ENCODE results near the gene SLC22A5.

SLC22A5 gene

DNA sequence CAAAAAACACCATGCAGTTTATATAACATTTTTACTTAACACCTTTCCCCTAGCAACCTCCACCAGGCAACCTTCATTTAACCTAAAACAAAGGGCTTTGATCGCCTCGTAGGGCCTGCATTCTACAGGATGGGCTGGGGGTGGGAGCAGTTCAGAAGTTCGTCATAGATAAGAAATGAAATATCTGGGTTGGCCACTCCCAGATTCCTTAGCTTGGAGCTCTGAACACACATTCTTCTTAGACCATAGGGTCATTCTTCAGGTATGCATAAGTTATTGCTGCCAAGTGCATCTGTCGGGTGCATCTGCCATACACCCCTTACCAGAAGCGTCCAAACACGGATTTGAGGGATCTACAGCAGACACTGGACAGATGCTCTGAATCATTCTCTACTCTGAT is 4.3 kb upstream of the SLC22A5 start:
- no peak for DNase-seq (ENCODE audit: low spot score)

DNA sequence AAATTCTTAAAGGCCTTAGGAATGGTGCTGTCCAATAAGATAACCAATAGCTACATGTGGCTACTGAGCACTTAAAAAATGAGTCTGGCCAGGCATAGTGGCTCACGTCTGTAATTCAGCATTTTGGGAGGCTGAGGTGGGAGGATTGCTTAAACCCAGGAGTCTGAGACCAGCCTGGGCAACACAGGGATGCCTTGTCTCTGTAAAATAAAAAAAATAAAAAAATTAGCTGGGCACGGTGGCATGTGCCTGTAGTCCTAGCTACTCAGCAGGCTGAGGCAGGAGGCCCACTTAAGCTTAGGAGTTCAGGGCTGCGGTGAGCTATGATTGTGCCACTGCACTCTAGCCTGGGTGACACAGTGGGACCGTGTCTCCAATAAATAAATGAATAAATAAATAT is 1.3 kb upstream of the SLC22A5 start:
- DNase-seq (ENCODE audit: low spot score), result no peak

DNA sequence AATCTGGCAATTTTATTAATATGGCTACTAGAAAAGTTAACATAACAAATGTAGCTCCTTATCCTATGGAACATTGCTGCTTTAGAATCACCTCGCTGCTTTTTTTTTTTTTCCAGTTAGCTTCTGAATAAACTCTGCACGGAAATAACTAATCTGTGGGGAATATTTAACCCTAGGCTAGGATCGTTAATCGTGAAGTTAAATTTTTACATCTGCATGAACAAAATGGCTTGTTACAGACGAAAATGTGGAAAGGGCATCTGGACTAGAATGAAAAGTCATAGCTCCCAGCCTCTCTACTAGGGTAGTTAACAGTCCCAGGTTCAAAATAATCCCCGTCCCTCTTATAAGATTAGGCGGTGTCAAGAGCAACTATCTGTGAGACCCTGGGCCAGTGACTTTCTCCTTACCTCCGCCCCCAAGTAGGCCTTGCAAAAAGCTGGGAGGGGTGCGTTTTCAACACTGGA is 470 bp upstream of the SLC22A5 start:
- DNase-seq (ENCODE audit: low spot score), result no peak

DNA sequence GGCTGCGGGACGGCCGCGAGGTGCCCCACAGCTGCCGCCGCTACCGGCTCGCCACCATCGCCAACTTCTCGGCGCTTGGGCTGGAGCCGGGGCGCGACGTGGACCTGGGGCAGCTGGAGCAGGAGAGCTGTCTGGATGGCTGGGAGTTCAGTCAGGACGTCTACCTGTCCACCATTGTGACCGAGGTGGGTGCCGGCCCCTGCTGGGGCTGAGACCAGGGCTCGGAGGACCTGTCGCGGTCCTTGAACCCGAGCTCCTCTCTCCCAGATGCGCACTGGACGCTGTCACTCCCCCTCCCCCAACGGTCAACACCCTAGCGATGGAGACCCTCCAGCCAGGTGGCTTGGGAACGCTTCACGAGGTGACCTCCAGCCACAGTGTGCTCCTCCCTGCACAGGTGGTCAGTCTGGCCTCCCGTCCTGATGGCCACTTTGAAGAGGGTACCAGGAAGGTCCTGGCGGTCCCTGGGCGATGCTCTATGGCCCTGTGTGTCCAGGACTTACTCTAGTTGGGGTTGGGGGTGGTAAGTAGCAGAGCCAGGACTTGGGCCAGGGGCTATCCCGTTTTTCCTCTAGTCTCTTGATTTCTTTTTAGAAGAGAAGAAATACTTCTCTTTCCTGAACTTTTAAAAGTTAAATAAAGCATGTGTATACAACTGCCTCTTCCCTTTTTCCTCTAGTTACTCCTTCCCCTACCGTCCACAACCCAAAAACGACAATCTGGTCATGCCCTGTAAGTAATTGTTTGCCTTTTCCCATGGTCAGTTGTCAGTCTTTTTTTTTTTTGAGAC is 866 bp downstream of the SLC22A5 start:
- DNase-seq (ENCODE audit: low spot score), result no peak

DNA sequence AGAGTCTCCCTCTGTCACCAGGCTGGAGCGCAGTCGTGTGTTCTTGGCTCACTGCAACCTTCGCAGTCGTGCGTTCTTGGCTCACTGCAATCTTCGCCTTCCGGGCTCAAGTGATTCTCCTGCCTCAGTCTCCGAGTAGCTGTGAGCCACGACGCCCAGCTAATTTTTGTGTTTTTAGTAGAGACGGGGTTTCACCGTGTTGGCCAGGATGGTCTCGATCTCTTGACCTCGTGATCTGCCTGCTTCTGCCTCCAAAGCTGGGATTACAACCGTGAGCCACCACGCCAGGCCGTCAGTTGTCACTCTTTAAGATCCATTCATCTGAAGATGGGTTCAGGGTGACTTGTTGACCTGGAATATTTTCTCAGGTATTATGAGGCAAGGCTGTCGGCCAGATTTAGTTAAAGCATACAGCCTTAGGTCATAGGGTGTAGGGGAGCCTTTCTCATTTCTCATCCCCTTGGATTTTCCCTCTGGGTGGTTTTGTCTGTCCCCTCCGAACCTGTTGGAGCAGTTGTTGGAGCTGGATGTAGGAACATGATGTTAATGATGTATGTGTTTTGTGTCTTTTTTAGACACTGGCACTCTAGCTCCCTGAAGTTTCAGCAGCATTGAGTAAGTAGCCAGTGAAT is 1.6 kb downstream of the SLC22A5 start:
- DNase-seq (ENCODE audit: low spot score), result no peak

DNA sequence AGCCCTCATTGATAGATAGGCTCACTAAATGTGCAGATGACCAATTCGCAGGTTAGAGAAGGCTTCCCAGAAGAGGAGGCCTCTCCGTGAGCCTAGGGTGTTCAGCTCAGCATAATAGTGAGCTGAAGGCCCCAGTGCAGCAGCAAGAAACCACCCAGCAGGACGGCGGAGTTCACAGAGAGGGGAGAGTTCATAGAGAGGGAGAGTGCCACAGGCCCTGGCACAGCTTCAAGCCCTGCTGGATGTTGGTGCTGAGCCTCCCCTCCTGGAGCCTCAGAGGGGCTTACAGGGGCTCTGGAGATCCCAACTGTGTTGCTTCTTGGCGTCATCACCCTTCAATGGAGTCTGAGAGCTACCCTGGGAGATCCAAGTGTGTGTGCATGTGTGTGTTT is 2.1 kb downstream of the SLC22A5 start:
- no peak for DNase-seq (ENCODE audit: low spot score)

DNA sequence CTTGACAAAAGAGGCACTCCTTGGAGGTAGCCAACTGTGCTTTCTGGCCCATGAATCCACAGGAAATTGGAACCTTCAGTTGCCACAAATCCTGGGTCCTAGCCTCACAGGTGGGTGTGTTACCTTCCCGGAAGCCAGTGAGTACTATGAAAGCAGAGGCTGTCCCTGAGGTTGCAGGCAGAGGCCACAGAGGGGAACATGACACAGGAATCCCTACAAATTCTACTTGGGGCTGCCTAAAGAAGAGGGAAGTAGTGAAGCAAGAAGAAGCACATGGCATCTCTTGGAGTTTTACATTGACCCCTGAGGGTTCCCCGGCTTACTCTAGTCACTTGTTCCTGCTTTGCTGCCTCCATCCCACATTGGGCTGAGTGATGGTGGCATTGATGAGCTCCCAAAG is 2.6 kb downstream of the SLC22A5 start:
- DNase-seq (ENCODE audit: low spot score), result no peak

DNA sequence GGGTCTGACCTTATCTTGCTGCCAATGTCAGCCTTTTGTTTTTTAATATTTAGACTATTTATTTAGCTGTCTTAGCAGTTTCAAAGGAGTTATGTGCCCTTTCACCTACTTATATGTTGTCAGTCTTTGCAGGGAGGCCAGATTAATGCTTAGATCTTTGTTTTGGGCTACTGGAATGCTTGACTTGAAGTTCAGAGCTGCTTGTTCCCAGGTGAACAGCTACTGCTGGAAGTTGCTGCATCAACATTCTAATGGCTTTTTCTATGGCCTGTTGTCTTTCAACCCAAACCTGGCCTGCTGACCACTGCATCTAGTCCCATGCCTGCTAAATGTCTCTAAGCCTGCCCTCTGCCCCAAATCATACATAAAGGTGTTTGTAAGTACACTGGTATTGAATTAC is 3.0 kb downstream of the SLC22A5 start:
- no peak for DNase-seq (ENCODE audit: low spot score)

DNA sequence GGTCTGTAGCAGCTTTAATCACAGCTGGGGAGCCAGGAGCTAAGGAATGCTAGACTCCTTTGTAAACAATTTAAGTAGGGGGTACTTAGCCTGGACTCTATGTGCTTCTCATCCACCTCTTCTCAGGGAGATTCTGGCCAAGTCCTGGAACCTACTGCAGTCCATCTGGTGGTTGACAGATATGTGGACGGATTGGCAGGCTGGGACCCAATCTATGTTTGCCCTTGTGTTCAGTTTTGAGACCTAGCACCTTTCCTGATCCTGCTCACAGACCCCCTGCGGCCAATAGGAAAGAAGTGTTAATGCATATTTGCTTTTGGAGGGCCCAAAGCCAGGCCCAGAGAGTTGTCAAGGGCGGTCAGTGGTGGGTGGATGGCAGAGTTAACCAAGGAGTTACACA is 6.4 kb downstream of the SLC22A5 start:
- DNase-seq (ENCODE audit: low spot score), result no peak

DNA sequence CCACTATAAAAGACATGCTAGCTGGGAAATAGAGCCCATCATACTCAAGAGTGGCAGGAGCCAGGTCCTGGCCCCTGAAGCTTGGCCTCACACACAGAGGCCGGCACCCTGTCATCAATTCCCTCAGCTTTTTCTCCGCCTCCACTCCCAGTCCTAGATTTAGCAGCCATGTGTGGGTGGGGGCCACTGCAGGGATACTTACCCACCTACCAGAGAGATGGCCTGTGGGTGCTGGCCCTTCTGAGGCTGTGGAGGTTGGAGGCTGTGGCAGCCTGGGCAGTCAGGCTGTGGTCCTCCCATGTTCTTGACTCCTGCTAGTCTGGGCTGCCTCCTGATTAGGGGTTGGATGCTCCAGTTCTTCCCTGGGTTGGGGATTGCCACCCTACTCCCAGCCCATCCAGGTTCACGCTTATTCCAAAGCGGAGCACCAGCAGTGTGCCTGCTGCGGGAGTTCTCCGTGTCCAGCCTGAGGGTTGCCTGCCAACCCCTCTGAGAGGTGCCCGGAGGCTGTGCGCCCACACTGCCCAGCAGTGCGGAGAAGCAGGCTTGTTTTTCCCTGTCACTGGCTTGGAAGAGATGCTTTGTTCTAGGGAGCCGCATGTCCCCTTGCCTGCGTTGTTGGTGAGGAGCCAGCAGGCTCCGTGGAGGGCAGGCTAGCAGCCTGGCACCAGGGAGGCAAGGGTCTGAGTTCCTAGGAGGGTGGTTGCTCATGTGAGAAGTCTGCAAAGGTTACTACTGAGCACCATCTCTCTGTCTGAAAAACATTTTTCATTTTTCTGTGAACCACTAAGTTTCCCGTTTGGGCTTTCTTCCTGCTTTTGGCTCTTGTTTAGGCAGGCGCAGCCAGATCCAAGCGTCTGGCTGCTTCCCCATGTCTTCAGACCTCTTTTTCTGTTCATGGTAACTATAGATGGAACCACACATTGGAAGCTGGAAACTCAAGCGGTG is 7.5 kb downstream of the SLC22A5 start:
- DNase-seq (ENCODE audit: low spot score), result no peak

DNA sequence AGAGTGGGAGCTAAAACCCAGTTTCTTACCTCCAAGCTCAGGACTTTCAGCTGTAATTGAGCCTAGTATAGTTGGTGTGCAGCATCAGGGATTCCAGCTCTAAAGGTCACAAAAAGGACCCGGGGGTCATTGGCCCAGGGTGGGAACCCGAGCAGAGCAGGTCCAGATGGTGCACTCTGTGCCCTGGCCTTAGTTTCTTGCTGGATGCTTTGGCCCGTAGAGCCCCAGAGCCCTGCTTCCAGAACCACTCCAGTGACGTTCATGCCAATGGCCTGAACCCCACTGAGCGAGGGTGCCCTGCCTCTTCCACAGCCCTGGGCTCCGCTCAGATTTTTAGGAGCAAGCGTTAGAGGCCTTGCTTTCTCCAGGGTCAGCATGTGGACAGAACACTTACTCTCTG is 8.2 kb downstream of the SLC22A5 start:
- DNase-seq (ENCODE audit: low spot score), result no peak

DNA sequence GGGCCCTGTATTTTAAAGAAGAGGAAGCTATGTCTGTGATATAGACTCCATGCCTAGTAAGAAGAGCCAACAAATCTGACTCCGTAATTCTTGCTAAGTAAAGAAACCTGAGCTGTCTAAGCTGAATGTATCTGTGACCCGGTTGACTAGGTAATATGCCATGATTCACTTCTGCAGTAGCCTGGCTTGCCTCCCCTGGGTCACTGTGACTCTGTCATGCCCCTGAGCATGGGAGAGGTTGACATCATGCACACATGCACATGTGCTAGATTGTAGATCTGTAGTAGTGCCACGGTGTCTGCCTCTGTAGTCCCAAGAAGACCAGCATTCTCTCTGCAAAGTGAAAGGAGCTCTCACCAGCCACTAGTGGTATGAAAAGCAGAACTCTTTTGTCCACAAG is 9.1 kb downstream of the SLC22A5 start:
- DNase-seq (ENCODE audit: low spot score), result no peak

DNA sequence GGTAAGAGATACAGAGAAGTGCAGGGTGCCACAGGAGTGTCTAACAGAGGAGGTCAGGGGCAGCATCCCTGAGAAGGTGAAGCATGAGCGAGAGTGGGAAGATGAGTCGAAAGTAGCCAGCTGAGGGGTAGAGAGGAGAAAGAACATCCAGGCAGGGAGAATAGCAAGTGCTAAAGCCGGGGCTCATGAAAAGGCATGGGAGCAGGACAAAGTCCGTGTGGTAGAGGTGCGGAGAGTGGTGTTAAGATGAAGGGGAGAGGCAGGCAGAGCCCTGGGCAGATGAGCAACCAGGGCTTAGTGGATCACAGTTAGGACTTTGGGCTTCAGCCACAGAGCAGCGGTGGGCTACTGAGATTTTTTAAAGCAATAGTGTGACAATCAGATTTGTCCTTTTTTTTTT is 10.5 kb downstream of the SLC22A5 start:
- no peak for DNase-seq (ENCODE audit: low spot score)

DNA sequence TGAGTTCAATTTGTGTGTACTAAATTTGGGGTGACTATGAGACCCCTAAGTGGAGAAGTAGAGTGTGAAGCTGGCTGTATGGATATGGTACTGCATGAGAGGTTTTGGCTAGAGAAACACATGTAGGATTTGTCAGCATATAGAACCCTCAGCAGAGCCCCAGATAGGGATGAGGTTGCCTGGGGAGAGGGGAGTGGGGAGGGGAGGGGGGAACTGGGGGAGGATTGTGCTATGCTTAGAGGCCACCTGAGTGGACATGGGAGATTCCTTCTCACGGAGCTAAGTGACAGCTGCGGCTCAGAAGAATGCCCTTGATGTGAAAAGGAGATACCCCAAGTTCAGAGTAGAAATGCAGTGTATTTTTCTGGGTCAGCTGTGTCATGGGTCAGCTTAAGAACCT is 11.2 kb downstream of the SLC22A5 start:
- no peak for DNase-seq (ENCODE audit: low spot score)

DNA sequence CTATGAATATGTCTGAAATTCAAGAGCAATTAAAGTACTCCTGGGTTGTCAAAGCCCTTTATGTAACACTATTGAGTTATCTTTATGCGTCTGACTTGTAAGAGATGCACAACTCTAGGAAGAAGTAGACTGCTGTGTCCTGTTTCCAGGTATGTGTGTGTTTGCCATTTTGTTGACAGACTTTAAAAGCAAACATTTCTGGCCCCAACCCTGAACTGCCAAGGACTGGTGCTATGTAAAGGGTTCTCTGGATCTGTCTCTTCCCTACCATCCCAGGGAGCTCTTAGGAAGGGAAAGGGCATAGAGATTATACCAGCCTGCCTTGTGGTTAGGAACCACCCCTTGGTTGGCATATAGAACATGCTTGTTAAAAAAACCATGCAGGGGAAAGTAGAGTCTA is 12.1 kb downstream of the SLC22A5 start:
- no peak for DNase-seq (ENCODE audit: low spot score)

DNA sequence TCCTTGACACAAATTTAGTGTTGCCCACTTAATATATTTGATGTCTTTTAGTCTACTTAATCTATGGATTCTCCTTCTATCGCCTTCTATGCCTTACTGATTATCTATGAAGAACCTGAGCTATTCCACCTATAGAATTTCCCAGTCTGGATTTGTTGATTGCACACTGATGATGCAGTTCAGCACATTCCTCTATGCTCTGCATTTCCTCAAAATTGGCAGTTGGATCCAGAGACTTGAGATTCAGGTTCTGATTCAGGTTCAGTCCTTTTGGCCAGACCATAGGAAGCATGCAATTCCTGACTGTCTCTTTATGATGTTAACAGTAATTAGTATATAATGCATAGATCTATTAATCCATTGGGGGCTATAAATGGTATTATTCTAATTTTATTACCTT is 13.8 kb downstream of the SLC22A5 start:
- DNase-seq (ENCODE audit: low spot score), result no peak

DNA sequence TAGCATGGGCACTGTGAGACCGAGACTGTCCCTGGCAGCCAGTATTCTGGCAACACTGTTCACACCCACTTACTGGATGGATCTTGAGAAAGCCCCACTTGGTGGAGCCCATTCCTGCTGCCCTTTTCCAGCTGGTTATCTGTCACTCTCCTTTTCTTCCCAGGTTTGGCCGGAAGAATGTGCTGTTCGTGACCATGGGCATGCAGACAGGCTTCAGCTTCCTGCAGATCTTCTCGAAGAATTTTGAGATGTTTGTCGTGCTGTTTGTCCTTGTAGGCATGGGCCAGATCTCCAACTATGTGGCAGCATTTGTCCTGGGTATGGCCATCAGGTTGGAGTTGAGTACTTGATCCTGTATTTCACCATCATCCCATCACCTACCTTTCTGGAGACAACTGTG is 14.5 kb downstream of the SLC22A5 start:
- DNase-seq (ENCODE audit: low spot score), result no peak

DNA sequence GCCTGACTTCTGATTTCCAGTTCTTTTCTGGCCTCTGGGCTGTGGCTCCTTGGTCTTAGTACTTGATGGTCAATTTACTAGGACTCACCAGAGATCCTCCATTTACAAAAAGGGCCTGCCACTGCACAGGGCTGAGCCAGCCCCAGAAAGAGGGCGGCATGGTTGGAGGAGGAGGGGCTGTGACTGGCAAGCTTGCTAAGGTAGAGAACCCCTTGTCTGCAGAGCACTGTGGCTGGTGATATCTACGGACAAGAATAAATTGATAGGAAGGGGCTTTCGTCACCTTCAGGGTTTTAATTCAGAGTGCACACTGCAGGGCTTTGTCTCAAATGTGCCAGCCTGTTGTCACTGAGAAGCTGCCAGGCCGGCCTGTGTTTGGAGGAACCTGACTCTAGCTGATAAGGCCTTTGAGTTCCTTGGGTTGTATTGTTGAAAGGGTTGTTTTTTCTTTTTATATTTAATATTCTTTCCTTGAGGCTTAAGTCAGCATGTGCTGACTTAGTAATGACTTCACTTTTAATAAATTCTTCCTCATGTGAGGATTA is 15.1 kb downstream of the SLC22A5 start:
- DNase-seq (ENCODE audit: low spot score), result no peak

DNA sequence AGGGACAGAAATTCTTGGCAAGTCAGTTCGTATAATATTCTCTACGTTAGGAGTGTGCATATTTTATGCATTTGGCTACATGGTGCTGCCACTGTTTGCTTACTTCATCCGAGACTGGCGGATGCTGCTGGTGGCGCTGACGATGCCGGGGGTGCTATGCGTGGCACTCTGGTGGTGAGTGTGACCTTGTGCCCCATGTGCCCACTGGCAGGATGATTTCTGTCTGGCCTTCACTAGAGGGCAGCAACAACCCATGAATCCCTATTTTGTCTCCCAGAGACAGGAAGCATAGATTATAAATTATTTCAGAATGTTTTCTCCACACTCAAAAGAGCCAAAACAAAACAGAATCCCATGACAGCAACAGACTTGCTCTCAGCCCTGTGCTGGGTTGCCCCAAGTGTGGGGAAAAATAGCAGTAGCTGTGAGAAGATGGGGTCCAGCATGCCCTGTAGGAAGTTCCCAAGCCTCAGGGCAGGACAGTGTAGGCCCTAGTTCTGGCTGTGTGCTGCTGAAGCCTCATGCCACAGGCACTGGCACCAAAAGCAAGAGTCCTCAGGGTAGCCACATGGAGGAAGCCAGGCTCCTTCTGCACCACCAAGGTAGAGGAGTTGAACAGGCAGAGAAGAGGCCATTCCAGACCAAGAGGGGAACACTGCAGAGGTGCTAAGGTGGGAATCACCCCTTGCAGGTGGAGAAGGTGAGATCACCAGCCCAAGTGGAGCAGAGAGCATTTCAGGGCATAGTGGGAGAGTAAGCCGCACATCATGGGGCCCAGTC is 16.0 kb downstream of the SLC22A5 start:
- peak; percentile 86 for DNase-seq (ENCODE audit: low spot score)

DNA sequence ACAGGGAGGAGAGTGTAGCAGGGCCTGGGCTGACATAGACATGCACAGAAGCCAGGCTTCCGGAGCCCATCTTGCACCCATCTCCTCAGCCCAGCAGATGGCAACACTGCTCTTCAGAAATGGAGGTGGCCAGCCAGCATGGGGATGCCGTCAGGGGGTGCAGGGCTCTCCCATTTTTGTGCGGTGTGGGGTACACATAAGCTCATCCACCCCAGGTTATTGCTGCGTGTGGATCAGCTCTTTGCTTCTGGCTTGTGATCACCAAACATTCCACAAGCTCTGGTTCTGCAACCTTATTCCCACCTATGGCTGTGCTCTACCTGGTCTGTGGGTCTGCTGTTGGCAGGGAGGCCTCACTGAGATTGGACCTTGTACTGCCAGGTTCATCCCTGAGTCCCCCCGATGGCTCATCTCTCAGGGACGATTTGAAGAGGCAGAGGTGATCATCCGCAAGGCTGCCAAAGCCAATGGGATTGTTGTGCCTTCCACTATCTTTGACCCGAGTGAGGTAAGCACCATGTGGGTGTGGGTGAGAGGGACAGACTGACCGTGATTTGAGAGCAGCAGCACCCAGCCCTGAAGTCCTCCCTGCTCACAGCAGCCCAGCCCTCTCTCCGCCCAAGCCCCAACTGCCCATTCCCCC is 17.3 kb downstream of the SLC22A5 start:
- DNase-seq (ENCODE audit: low spot score), result peak; percentile 82

DNA sequence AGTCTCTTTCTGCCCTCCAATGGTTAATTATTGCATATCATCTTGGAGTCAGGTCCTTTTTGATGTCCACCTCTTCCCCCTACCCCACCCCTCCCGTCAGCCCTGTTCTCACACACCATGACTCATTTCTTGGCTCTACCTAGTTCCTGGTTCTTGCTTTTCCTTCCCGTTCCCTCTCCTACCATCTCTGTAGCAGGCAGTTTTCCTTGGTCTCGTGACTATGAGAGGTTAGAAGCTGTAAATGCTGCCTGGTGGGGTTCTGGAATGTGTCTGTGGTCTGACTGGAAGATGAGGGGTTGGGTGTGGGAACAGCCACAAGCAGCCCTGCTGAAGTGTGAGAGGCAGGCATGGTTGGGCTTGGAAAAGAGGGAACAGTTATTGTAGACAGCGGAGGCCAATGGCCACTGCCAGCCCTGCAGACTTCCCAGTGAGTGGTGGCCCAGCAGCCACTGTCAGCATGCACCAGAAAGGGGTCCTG is 18.2 kb downstream of the SLC22A5 start:
- no peak for DNase-seq (ENCODE audit: low spot score)

Data from germinal center (tissue), 1 donor.